ENCODE results near the gene ORM1.

ORM1 gene

DNA sequence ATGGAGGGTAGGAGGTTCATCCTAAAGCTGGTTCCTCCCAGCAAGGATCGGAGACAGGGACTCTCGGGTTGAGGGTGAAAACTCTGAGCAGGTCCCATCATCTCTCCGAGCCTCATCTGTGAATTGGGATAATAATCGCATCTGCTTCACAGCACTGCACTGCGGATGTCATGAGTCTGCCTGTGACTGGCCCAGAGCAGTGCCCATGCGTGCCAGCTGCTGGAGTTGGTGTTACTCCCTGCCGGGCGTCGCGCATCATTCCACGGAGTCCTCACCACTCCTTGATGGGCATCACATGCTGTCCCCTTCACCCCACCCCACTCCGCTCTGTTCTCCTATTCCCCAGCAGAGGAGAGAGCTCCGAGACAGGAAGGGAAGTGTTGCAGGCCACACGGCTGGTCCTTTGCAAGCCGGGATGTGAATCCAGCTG lies 35.1 kb upstream of the ORM1 start:
- DNase-seq = no peak

DNA sequence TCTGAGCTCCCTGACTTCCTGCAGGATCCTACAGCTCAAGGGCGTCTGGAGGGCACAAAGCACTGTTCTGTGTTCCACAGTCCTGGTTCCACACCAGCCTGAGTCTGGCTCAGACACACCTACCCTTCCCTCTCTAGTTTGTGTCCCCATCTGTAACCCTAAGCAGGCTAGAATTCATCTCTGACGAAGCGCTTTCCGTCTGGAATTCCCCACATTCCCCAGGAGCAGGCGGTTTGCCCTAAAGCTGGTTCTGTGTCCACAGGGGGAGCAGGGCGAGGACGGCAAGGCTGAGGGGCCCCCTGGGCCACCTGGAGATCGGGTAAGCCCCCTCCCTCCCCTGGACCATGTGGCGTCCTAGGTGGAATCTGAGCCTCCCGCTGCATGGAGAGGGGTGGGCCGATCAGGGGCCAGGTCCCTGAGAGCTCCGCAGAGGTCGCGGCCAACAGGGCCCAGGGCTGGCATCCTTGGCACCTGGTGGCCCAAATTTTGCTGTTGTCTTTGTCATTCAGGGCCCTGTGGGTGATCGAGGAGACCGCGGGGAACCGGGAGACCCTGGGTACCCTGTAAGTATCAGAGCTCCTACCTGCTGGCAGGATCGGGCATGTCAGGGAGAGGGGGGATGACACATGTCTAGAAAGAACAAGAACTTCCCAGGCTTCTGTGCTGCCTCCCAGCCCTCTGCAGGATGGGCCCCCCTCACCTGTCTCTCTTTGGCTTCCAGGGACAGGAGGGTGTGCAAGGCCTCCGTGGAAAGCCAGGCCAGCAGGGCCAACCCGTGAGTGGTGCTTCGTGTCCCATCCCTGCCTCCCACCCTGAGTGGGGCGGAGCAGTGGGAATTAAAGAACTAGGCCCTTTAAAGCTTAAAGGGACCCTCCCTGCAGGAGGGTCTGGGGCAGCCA lies 34.5 kb upstream of the ORM1 start:
- peak; percentile 69 for DNase-seq

DNA sequence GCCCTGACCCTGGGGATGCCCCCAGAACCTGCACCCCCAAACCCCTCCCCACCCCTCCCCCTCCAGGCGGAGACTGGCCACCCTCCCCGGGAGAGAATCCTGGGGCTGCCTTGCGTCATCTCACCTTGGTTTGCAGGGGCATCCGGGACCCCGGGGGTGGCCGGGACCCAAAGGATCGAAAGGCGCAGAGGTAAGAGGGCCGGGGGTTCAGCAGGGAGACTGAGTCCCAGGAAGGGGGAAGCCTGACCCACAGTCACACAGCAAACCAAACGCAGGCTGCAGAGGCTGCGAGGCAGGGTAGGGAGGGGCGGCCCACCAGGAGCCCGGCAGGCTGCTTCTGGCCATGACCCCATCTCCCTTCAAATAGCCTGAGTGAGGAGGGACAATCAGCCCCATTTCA lies 33.8 kb upstream of the ORM1 start:
- no peak for DNase-seq

DNA sequence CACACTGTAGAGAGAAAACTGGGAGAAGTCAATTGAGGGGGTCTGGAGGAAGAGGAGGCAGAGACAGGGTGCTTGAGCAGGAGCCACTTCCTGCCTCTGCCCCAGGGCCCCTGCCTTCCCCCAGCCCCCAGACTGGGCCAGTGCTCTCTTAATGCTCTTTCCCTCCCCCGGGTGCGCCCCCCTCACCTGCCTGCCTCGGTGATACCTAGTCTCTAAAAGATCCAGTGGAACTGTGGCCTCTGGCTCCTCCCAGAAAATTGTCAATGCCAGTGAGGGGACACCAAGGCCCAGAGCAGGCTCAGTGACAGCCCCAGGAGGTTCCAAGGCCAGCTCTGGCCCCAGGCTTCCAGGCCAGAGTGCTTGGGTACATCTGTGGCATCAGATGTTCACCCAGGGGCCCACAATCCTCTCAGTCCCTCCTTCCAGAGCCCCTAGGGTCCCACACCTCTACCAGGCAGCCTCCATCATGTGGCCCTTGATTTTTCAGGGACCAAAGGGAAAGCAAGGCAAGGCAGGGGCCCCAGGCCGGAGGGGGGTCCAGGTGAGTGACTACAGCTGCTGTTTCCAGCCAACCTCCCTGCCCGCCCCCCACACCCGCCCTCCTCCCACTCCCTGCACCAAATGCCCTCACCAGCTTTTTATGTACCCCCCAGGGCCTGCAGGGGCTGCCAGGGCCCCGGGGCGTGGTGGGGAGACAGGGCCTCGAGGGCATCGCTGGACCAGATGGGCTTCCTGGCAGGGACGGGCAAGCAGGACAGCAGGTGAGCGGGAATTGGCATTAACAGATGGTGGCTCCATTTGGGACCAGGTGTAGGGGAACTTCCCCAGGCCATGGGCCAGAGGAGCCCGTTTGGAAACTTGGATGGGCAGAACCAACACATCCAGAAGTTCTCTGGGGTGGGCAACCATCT lies 33.1 kb upstream of the ORM1 start:
- DNase-seq = no peak

DNA sequence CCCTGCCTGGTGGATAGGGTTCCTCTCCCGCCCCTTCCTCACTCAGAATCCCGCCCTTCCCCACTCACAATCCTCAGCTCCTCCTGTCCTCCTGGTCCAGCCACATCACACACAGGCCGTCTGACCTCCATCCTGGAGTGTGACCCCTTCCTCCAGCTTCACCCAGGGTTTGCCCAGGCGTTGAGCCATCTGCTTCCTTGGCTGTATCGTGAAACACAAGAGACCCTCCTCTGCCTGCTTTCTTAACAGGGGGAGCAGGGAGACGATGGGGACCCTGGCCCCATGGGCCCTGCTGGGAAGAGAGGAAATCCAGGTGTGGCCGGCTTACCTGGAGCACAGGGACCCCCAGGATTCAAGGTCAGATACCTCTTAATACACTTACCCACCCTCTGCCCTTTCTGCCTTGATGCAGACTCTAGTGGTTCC lies 32.3 kb upstream of the ORM1 start:
- DNase-seq = no peak

DNA sequence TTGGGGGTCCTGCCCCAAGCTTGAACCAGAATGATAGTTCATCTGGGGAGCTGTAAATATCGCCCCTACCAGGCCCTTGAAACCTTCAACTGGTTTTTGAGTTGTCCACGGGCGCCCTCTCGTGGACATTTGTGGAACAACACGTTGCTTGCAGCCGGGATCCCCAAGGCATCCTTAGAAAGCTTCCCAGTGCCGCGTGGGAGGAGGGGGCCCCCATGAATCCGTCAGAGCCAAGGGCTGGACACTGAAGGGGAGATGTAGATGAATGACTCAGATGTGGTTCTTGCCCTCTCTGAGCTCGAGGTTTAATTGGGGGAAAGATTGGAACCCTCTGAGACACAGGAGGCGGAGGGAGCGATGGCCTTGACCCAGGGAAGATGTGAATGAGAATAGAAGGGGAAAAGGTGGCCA lies 31.8 kb upstream of the ORM1 start:
- peak; percentile 35 for DNase-seq

DNA sequence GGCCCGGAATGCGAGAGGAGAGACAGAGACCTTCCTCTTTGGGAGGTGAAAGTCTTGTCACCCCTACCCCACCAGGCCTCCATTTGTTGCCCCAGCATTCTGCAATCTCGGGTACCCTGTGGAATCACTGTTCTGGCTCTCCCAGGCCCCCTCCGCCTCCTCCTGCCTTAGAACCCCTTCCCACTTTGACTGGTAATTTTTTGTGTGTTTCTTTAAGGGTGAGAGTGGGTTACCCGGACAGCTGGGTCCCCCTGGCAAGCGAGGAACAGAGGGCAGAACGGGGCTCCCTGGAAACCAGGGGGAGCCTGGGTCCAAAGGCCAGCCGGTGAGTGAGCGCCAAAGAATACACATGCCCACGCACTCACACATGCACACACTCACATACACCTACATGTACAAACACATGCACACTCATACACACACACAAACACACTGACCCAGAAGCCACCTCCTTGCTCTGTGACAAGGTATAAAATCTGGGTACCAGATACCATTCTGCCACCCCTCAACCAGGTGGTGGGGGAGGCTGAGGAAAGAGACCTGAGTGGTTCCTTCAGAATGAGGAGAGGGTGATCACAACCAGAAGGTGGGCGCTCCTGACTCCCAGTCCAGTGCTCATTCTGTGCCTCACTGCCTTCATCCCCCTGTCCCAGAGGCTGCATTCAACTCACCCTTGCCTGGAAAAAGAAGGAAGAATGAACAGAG lies 30.9 kb upstream of the ORM1 start:
- DNase-seq = no peak

DNA sequence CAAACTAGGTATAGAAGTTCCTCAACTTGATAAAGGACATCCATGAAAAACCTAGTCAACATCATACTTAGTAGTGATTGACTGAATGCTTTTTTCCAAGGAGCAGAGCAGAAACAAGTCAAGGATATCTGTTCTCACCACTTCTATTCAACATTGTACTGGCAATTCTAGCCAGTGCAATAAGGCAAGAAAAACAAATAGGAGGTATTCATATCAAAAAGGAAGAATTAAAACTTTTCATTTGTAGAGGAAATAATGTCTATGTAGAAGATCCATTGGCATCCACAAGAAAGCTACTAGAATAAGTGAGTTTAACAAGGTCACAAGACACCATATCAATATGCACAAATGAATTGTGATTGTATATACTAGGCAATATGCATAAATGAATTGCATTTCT lies 28.2 kb upstream of the ORM1 start:
- DNase-seq = no peak

DNA sequence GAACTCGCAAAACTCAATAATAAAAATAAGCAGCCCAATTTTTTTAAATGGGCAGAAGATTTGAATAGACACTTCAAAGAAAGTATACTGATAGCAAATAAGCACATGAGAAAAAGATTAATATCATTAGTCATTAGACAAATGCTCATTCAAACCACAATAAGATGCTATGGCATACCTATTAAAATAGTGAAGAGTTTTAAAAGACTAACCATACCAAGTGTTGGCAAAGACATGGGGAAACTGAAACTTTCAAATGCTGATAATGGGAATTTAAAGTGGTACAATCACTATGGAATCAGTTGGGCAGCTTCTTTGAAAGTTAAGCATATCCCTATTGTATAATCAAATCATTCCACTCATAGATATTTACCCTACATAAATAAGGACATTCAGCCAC lies 26.6 kb upstream of the ORM1 start:
- no peak for DNase-seq

DNA sequence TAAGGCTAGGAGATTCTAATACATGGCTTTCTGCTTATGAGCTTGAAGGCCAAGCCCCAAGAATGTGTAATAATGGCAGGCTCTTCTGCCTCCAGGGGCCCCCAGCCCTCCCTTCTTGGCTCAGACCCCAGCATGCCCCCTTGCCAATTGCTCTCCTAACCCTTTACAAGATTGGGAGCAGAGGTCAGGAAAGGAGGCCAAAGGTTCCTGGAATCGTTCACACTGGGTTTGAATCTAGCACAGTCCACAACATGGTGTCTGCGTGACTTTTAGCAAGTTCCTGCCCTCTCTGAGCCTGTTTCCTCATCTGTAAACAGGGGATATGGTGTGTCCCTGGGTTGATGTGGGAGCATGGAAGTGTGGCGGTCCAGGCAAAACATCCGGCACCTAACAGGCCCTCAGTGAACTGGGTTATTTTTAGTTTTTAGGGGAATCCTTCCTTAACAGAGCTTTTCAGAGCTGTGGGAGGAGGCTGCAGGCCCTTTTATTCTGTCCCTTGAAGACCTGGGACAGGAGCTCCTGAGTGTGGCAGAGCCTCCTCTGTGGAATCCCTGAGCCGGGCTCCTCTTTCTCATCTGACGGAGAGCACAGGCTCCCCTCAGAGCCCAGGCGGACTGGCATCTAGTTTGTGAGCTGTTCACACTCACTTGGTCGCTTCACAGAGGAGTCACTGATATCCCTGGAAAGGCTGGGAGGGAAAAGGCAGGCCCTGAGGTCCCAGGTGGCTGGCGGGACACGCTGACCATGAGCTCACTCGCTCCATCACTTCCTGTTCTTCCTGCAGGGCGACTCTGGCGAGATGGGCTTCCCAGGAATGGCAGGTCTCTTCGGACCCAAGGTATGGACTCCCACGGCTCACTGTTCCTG lies 23.4 kb upstream of the ORM1 start:
- no peak for DNase-seq

DNA sequence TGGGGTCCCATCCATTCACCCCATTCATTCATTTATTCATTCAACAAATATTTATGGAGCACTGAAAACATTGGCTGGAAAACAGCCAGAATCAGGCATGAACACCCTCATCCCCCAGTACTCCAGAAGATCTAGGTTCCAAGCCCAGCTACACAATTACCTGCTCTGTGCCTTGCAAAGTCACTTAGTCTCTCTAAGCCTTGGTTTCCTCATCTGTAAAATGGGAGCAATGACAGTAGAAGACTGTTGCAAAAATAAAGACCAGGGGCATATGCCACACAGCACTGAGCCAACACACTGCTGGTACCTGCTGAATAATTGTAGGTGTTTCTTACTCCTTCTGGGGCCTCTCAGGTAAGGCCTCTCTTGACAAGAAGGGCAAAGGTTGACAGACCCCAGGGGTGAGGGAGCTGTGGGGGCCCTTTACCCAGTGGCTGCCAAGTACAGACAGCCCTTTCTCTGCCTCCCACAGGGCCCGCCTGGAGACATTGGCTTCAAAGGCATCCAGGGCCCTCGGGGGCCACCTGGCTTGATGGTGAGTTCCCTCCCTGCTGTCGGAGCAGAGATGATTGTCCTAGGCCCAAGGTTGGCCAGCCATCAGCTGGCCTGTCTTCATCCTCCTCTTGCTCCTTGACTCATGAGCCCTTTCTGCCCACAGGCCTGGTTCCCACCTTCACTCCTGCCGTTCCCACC lies 22.6 kb upstream of the ORM1 start:
- no peak for DNase-seq

DNA sequence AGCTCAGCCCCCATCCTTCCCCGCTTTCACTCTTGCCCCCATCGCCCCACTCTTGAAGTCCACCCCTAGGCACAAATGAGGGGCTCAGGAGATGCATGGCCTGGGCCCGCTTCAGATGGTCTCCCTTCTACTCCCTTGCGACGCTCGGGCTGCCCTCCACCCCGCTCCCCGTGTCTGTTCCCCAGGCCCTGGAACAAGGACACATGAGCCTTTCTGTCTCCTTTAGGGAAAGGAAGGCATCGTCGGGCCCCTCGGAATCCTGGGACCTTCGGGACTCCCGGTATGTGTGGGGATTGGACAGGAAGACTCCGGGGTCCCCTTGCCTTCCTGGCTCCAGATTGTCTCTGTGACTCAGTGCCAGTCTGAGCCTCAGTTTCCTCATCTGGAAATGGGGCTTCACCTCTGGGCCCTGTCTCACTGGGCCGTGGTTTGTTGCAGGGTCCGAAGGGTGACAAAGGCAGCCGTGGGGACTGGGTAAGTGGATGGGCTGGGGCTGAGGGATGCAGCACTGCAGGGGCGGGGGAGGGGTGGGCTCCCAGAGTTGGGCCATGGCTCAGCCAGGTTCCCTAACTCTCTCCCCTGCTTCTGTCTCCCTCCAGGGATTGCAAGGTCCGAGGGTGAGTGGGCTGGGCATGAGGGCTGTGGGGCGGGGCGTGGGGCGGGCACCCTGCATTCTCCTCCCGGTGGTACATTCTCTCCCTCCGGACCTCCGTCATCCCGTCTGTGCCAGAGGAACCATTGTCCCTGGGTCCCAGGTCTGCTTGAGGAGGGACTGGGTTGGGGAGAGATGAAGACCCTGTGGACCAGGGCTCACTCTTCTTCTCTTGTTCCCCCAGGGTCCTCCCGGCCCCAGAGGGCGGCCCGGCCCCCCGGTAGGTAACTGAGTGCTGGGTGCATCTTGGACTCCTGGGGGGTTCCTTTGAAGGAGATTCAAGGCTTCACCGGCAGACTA lies 21.8 kb upstream of the ORM1 start:
- DNase-seq = no peak

DNA sequence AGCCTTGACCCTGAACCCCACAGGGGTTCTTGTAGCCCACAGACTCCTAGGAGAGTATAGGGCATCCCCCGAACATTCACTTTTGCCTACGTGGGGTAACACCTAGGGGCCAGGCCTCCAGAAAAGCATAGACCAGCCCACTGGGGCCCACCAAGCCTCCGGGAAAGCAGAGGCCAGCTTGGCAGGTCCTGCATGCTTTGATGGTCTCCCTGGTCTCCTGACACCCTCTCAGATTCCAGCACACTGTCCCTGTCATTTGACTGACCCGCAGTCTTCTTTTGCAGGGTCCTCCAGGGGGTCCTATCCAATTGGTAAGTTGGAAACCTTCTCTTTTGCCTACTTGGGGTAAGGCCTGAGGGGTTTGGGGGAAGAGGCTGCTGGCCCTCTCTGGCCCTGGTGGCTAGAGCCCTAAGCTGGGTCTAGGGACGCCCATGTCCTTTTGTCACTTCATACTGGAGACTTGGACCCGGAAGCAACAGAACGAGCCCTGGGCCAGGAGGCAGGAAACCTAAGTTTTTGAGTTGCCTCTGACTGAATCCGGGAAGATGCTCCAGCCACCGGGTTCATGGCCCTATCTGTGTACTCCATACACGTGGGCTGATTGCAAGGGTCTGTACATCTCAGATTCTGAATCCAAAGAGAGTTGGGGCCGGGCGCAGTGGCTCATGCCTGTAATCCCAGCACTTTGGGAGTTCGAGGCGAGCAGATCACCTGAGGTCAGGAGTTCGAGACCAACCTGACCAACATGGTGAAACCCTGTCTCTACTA lies 20.9 kb upstream of the ORM1 start:
- DNase-seq = no peak

DNA sequence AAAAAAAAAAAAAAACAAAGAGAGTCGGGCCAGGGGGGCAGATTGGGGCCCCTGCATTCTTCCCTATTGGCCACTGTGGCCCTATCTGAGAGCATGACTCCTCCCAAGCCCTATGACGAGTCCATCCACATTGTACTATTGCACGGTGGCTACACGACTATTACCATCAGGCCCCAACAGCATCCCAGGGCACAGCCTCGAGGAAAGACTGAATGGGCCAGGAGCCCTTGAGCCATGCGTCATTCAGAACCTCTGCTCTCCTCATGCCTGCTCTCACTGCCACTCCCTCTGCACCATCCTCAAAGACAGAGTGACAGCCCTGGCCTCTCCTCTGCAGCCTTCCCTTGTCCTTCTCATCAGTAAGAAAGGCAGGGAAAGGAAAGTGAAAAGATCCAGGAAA lies 20.2 kb upstream of the ORM1 start:
- DNase-seq = no peak

DNA sequence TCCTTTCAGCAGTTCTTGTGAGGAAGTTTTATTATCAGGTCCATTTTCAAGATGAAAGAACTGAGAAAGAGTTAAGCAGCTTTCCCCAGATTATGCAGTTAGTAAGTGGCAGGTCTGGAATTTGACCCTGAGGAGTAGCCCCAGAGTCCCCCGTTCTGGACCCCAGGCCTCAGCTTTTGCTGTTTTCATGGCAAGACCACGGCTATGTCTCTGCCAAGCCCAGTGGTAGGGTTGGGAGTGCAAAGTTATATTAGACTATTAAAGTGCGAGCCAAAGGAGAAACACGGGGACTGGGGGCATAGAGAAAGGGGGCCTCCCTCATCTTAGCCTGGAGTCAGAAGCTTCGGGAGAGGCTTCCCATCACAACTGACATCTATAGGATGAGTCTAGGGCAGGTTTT lies 19.3 kb upstream of the ORM1 start:
- no peak for DNase-seq

DNA sequence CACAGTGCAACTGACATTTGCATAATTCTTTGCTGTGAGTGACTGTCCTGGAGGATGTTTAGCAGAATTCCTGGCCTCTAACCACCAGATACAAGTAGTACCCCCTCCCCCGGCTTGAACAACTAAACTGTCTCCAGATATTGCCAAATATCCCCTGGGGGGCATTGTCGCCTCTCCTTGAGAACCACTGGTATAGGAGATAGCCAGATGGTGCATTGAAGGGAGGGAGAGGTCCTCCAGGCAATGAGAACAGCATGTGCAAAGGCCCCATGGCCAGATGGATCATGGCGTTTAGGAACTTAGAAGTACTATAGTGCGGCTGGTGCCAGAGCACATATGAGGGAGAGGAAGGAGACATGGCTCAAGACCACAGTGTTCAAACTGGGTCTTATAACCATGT lies 18.9 kb upstream of the ORM1 start:
- DNase-seq = no peak

DNA sequence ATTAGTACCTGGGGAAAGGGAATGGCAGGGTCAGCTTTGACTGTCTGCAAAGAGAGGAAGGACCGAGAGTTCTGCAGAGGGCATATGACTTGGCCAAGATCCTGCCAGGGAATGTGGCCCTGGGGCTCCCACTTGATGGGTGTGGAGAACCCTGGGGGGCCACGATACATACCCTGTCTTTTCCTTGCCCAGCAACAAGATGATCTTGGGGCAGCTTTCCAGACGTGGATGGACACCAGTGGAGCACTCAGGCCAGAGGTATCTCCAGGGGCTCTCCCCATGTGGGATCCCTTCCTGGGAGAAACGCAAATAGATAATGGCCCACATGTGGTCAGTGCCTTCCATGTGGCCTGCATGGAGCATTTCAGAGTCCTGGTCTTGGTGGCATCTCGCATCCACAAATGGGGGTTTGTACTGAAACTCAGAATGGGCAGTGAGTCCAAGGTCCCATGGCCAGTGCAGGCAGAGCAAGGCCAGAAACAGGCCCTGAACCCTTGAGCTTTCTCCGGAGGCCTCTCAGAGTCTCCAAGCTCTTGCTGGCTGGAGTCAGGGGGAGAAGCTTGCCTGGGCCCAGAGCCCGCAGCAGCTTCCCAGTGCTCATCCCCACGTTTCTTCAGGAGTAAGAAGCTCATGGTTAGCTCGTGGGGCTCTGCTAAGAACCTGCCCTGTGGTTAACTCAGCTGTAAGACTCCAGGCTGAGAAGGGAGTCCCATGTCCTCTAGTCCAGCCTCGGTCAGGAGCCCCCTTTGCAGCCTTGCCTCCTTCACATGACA lies 18.3 kb upstream of the ORM1 start:
- DNase-seq = no peak

DNA sequence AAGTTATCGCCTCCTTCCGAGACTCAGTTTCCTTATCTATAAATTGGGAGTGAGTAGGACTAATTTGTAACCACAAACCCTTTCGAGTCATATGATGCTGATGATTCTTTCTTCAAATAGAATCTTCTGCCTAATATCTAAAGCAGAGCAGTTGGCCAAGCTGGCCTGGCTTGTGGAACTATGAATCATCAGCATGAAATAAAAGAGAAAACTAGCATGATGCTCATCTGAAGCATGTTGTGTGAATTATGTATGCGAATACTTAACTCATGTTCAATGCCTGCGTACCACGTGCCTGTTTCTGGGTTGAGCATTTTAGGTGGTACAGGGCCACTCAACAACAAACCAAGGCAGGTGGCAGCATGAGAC lies 15.0 kb upstream of the ORM1 start:
- no peak for DNase-seq

All from kidney glomerular epithelial cell (primary cell).